Testis (tissue), 2 donors: ENCODE data around the gene PDE4B.

Source experiments
- POLR2A ChIP-seq: fragments of 450-650 bp; IDR thresholded peaks from one replicate; pipeline ENCODE4 v1.6.1; 2017; ENCODE audit warnings: antibody characterized with exemption, mild to moderate bottlenecking, moderate library complexity
- TF ChIP-seq, protein P1 (sequence below), 3 experiments: fragments of 450-650 bp in 2 of 3; fragments of 200-600 bp in 1 of 3; sonication (generic) in 1 of 3; IDR thresholded peaks; one replicate each; pipeline ENCODE4 v1.5.1; 2016 to 2019; ENCODE audit warnings: antibody characterized with exemption in 3 of 3, mild to moderate bottlenecking in 2 of 3, moderate library complexity in 1 of 3

DNA sequence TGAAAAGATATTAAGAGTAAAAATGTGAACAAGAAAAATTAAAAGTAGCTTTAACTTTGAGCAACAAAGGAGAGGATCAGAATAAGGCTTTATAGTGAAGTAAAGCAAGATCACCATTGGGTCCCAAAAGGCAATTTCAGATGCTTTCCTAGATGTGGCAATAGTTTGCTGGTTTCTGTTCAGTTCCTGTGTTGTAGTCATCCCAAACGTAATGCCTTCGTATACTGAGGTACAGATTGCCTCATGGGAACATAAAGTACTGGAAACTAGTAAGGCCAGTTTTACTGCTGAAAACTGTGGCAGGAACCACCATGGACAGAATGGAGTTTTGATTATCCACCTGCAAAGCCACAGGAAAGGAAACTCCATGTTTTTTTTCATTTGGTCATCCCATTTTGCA lies 457.8 kb downstream of the PDE4B start:
- TF ChIP-seq, protein P1, sequence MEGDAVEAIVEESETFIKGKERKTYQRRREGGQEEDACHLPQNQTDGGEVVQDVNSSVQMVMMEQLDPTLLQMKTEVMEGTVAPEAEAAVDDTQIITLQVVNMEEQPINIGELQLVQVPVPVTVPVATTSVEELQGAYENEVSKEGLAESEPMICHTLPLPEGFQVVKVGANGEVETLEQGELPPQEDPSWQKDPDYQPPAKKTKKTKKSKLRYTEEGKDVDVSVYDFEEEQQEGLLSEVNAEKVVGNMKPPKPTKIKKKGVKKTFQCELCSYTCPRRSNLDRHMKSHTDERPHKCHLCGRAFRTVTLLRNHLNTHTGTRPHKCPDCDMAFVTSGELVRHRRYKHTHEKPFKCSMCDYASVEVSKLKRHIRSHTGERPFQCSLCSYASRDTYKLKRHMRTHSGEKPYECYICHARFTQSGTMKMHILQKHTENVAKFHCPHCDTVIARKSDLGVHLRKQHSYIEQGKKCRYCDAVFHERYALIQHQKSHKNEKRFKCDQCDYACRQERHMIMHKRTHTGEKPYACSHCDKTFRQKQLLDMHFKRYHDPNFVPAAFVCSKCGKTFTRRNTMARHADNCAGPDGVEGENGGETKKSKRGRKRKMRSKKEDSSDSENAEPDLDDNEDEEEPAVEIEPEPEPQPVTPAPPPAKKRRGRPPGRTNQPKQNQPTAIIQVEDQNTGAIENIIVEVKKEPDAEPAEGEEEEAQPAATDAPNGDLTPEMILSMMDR (IDR thresholded peaks at IDR 0.05): no peak
- no peak for TF ChIP-seq POLR2A
